ENCODE data around the gene PTP4A1. TPM values are rescaled to one million over a fixed set of nuclear protein-coding genes. Genes with fewer than 3 reads are reported as not detected.

Gene PTP4A1
- total and polyA plus RNA-seq, 2 of the 13 experiments (the other 11 are each of a cell fraction or from before 2014, with no cell fraction given): 141 to 376 TPM

DNA sequence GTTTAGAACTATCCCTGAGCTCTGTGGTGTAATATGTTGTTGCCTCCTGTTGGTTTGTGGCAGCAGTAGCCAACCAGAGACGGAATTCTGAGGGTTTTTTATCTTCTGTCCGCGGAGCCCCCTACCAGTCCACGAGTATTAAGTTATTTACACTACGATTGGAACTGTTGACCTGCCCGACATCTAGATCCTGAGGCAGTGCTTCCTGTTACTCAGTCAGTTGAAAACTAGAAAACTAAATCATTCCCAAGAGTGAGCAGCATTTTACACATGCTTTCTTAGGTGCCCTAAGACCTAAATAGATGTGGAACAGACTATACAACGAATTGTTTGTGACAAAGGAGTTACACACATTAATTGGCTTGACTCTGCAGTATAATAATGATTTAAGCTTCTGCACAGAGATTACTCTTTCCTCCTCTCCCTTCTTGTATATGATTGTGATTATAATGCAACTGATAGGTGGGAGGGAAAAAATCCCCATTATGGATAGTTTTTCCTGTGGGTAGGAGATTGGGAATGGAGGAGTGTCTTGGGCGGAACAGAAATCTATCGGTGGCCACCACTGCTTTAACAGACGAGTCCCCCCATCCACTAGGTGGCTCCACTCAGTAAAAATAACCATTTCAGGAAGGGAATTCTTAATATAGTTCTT is 1.7 kb downstream of the PTP4A1 start (continued):
- TF ChIP-seq, protein P1, sequence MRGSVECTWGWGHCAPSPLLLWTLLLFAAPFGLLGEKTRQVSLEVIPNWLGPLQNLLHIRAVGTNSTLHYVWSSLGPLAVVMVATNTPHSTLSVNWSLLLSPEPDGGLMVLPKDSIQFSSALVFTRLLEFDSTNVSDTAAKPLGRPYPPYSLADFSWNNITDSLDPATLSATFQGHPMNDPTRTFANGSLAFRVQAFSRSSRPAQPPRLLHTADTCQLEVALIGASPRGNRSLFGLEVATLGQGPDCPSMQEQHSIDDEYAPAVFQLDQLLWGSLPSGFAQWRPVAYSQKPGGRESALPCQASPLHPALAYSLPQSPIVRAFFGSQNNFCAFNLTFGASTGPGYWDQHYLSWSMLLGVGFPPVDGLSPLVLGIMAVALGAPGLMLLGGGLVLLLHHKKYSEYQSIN (CRISPR knock-in tag; IDR thresholded peaks at IDR 0.05; ENCODE audit: borderline replicate concordance): peak; percentile 90; the same call in 1 of the 2 replicates
- TF ChIP-seq KDM6A (CRISPR knock-in tag; IDR thresholded peaks at IDR 0.05; ENCODE audit: low read depth): no peak
- TF ChIP-seq THYN1 (CRISPR knock-in tag; IDR thresholded peaks at IDR 0.05; ENCODE audit: borderline replicate concordance, low read depth): no peak
- TF ChIP-seq, protein P2, sequence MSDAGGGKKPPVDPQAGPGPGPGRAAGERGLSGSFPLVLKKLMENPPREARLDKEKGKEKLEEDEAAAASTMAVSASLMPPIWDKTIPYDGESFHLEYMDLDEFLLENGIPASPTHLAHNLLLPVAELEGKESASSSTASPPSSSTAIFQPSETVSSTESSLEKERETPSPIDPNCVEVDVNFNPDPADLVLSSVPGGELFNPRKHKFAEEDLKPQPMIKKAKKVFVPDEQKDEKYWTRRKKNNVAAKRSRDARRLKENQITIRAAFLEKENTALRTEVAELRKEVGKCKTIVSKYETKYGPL (CRISPR knock-in tag; IDR thresholded peaks at IDR 0.05): no peak
- TF ChIP-seq HOXA5 (CRISPR knock-in tag; IDR thresholded peaks at IDR 0.05): no peak
- peak; percentile 22 for TF ChIP-seq ZNF543 (CRISPR knock-in tag; IDR thresholded peaks at IDR 0.05)
- TF ChIP-seq GATAD1 (CRISPR knock-in tag; IDR thresholded peaks at IDR 0.05): peak; percentile 87
- TF ChIP-seq NAIF1 (CRISPR knock-in tag; IDR thresholded peaks at IDR 0.05; ENCODE audit: borderline replicate concordance): no peak
- TF ChIP-seq SIX4 (CRISPR knock-in tag; IDR thresholded peaks at IDR 0.05): no peak
- no peak for TF ChIP-seq NFKBIZ (CRISPR knock-in tag; IDR thresholded peaks at IDR 0.05)
- TF ChIP-seq, protein P3, sequence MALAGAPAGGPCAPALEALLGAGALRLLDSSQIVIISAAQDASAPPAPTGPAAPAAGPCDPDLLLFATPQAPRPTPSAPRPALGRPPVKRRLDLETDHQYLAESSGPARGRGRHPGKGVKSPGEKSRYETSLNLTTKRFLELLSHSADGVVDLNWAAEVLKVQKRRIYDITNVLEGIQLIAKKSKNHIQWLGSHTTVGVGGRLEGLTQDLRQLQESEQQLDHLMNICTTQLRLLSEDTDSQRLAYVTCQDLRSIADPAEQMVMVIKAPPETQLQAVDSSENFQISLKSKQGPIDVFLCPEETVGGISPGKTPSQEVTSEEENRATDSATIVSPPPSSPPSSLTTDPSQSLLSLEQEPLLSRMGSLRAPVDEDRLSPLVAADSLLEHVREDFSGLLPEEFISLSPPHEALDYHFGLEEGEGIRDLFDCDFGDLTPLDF (CRISPR knock-in tag; IDR thresholded peaks at IDR 0.05): 0 out of 2 replicates have a peak, but pooled peaks have one; percentile 16
- TF ChIP-seq SYNCRIP (IDR thresholded peaks at IDR 0.05; ENCODE audit: insufficient read depth, low read depth, low read length): no peak
- peak; percentile 52; the same call in 1 of the 2 replicates for TF ChIP-seq ZBTB3 (CRISPR knock-in tag; IDR thresholded peaks at IDR 0.05; ENCODE audit: borderline replicate concordance, low read depth)
- TF ChIP-seq SNAI1 (CRISPR knock-in tag; IDR thresholded peaks at IDR 0.05; ENCODE audit: borderline replicate concordance): no peak
- no peak for TF ChIP-seq ZNF75D (CRISPR knock-in tag; IDR thresholded peaks at IDR 0.05; ENCODE audit: borderline replicate concordance)
- TF ChIP-seq NFAT5 (CRISPR knock-in tag; IDR thresholded peaks at IDR 0.05): no peak
- TF ChIP-seq, protein P4, sequence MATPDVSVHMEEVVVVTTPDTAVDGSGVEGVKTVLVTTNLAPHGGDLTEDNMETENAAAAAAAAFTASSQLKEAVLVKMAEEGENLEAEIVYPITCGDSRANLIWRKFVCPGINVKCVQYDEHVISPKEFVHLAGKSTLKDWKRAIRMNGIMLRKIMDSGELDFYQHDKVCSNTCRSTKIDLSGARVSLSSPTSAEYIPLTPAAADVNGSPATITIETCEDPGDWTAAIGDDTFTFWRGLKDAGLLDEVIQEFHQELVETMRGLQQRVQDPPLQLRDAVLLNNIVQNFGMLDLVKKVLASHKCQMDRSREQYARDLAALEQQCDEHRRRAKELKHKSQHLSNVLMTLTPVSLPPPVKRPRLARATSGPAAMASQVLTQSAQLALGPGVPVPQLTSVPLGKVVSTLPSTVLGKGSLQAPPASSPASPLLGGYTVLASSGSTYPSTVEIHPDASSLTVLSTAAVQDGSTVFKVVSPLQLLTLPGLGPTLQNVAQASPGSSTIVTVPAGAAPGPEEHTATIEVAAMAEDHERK (CRISPR knock-in tag; IDR thresholded peaks at IDR 0.05; ENCODE audit: low read depth): no peak
- 0 out of 2 replicates have a peak, but pooled peaks have one; percentile 7 for TF ChIP-seq ZNF782 (CRISPR knock-in tag; IDR thresholded peaks at IDR 0.05; ENCODE audit: borderline replicate concordance)
- TF ChIP-seq ZNF180 (CRISPR knock-in tag; IDR thresholded peaks at IDR 0.05; ENCODE audit: borderline replicate concordance, low read depth): no peak
- TF ChIP-seq ZNF496 (CRISPR knock-in tag; IDR thresholded peaks at IDR 0.05; ENCODE audit: insufficient replicate concordance): no peak
